ENCODE measurements around the gene VSTM1.

The VSTM1 gene

GRCh38 chr19:54029930-54030490 is 33.7 kb downstream of the VSTM1 start:
- no peak overlapping the region for H2AFZ ChIP-seq (ENCODE audit: low read length, unreplicated experiment)
- peaks cover 3% of the 10 kb centered on the region for H3K4me1 ChIP-seq (ENCODE audit: control insufficient read depth, insufficient read depth, low read length, unreplicated experiment)
- no peaks in the 10 kb centered on the region for H3K79me2 ChIP-seq (ENCODE audit: control insufficient read depth, insufficient read depth, low read length, unreplicated experiment)
- H3K27me3 ChIP-seq (ENCODE audit: insufficient read depth, low read length), result no peaks in the 10 kb centered on the region
- H3K36me3 ChIP-seq (ENCODE audit: insufficient read depth, low read length), result no peaks in the 10 kb centered on the region
- H3K4me3 ChIP-seq (ENCODE audit: low read depth, low read length), result no peak overlapping the region
- H3K27ac ChIP-seq (ENCODE audit: low read depth, low read length), result no peak overlapping the region

GRCh38 chr19:54029301-54029700 is 34.4 kb downstream of the VSTM1 start:
- no peaks in the 10 kb centered on the region for H3K4me1 ChIP-seq (ENCODE audit: control insufficient read depth, insufficient read depth, low read length, unreplicated experiment)
- no peak overlapping the region for H3K27ac ChIP-seq (ENCODE audit: low read depth, low read length)
- no peaks in the 10 kb centered on the region for H3K27me3 ChIP-seq (ENCODE audit: insufficient read depth, low read length)
- H3K79me2 ChIP-seq (ENCODE audit: control insufficient read depth, insufficient read depth, low read length, unreplicated experiment), result no peaks in the 10 kb centered on the region
- no peak overlapping the region for H2AFZ ChIP-seq (ENCODE audit: low read length, unreplicated experiment)
- H3K4me3 ChIP-seq (ENCODE audit: low read depth, low read length), result no peak overlapping the region
- no peaks in the 10 kb centered on the region for H3K36me3 ChIP-seq (ENCODE audit: insufficient read depth, low read length)

GRCh38 chr19:54026656-54027055 is 37.0 kb downstream of the VSTM1 start:
- H3K36me3 ChIP-seq (ENCODE audit: insufficient read depth, low read length), result no peaks in the 10 kb centered on the region
- no peaks in the 10 kb centered on the region for H3K27me3 ChIP-seq (ENCODE audit: insufficient read depth, low read length)
- H3K27ac ChIP-seq (ENCODE audit: low read depth, low read length), result no peak overlapping the region
- peaks cover 13% of the 10 kb centered on the region for H3K4me1 ChIP-seq (ENCODE audit: control insufficient read depth, insufficient read depth, low read length, unreplicated experiment)
- no peak overlapping the region for H2AFZ ChIP-seq (ENCODE audit: low read length, unreplicated experiment)
- no peaks in the 10 kb centered on the region for H3K79me2 ChIP-seq (ENCODE audit: control insufficient read depth, insufficient read depth, low read length, unreplicated experiment)
- no peak overlapping the region for H3K4me3 ChIP-seq (ENCODE audit: low read depth, low read length)

GRCh38 chr19:54024660-54025059 is 39.0 kb downstream of the VSTM1 start:
- Histone ChIP-seq H3K36me3 (ENCODE audit: insufficient read depth, low read length) (no peaks in the 10 kb centered on the region), H3K4me3 (ENCODE audit: low read depth, low read length) (no peak overlapping the region), H3K27ac (ENCODE audit: low read depth, low read length) (no peak overlapping the region), H2AFZ (ENCODE audit: low read length, unreplicated experiment) (no peak overlapping the region), H3K4me1 (ENCODE audit: control insufficient read depth, insufficient read depth, low read length, unreplicated experiment) (peaks cover 21% of the 10 kb centered on the region), H3K27me3 (ENCODE audit: insufficient read depth, low read length) (no peaks in the 10 kb centered on the region), H3K79me2 (ENCODE audit: control insufficient read depth, insufficient read depth, low read length, unreplicated experiment) (no peaks in the 10 kb centered on the region)

GRCh38 chr19:54023191-54023590 is 40.5 kb downstream of the VSTM1 start:
- peak overlapping the region; percentile 52 for H3K27ac ChIP-seq (ENCODE audit: low read depth, low read length)
- no peaks in the 10 kb centered on the region for H3K36me3 ChIP-seq (ENCODE audit: insufficient read depth, low read length)
- peaks cover 28% of the 10 kb centered on the region for H3K4me1 ChIP-seq (ENCODE audit: control insufficient read depth, insufficient read depth, low read length, unreplicated experiment)
- no peaks in the 10 kb centered on the region for H3K27me3 ChIP-seq (ENCODE audit: insufficient read depth, low read length)
- H3K79me2 ChIP-seq (ENCODE audit: control insufficient read depth, insufficient read depth, low read length, unreplicated experiment), result no peaks in the 10 kb centered on the region
- no peak overlapping the region for H2AFZ ChIP-seq (ENCODE audit: low read length, unreplicated experiment)
- H3K4me3 ChIP-seq (ENCODE audit: low read depth, low read length), result no peak overlapping the region

GRCh38 chr19:54021932-54022331 is 41.8 kb downstream of the VSTM1 start:
- Histone ChIP-seq H2AFZ (ENCODE audit: low read length, unreplicated experiment) (no peak overlapping the region), H3K79me2 (ENCODE audit: control insufficient read depth, insufficient read depth, low read length, unreplicated experiment) (no peaks in the 10 kb centered on the region), H3K4me1 (ENCODE audit: control insufficient read depth, insufficient read depth, low read length, unreplicated experiment) (peaks cover 28% of the 10 kb centered on the region), H3K36me3 (ENCODE audit: insufficient read depth, low read length) (no peaks in the 10 kb centered on the region), H3K27ac (ENCODE audit: low read depth, low read length) (peak overlapping the region; percentile 52), H3K27me3 (ENCODE audit: insufficient read depth, low read length) (no peaks in the 10 kb centered on the region), H3K4me3 (ENCODE audit: low read depth, low read length) (no peak overlapping the region)

GRCh38 chr19:54021363-54021762 is 42.3 kb downstream of the VSTM1 start:
- H3K27me3 ChIP-seq (ENCODE audit: insufficient read depth, low read length), result no peaks in the 10 kb centered on the region
- H2AFZ ChIP-seq (ENCODE audit: low read length, unreplicated experiment), result no peak overlapping the region
- peaks cover 28% of the 10 kb centered on the region for H3K4me1 ChIP-seq (ENCODE audit: control insufficient read depth, insufficient read depth, low read length, unreplicated experiment)
- H3K79me2 ChIP-seq (ENCODE audit: control insufficient read depth, insufficient read depth, low read length, unreplicated experiment), result no peaks in the 10 kb centered on the region
- H3K27ac ChIP-seq (ENCODE audit: low read depth, low read length), result no peak overlapping the region
- H3K36me3 ChIP-seq (ENCODE audit: insufficient read depth, low read length), result no peaks in the 10 kb centered on the region
- no peak overlapping the region for H3K4me3 ChIP-seq (ENCODE audit: low read depth, low read length)

- Histone ChIP-seq H3K4me1 (ENCODE audit: control insufficient read depth, insufficient read depth, low read length, unreplicated experiment) (peaks cover 15% of the 10 kb centered on the region), H3K36me3 (ENCODE audit: insufficient read depth, low read length) (no peaks in the 10 kb centered on the region), H2AFZ (ENCODE audit: low read length, unreplicated experiment) (no peak overlapping the region), H3K27me3 (ENCODE audit: insufficient read depth, low read length) (no peaks in the 10 kb centered on the region), H3K4me3 (ENCODE audit: low read depth, low read length) (no peak overlapping the region), H3K79me2 (ENCODE audit: control insufficient read depth, insufficient read depth, low read length, unreplicated experiment) (no peaks in the 10 kb centered on the region), H3K27ac (ENCODE audit: low read depth, low read length) (peak overlapping the region; percentile 47; the same call in 1 of the 2 replicates)
Observed at GRCh38 chr19:54017261-54017660, 46.4 kb downstream of the VSTM1 start.

GRCh38 chr19:54014920-54015560 is 48.7 kb downstream of the VSTM1 start:
- no peaks in the 10 kb centered on the region for H3K79me2 ChIP-seq (ENCODE audit: control insufficient read depth, insufficient read depth, low read length, unreplicated experiment)
- no peak overlapping the region for H2AFZ ChIP-seq (ENCODE audit: low read length, unreplicated experiment)
- H3K4me3 ChIP-seq (ENCODE audit: low read depth, low read length), result no peak overlapping the region
- no peak overlapping the region for H3K27ac ChIP-seq (ENCODE audit: low read depth, low read length)
- no peaks in the 10 kb centered on the region for H3K36me3 ChIP-seq (ENCODE audit: insufficient read depth, low read length)
- no peaks in the 10 kb centered on the region for H3K27me3 ChIP-seq (ENCODE audit: insufficient read depth, low read length)
- H3K4me1 ChIP-seq (ENCODE audit: control insufficient read depth, insufficient read depth, low read length, unreplicated experiment), result peaks cover 10% of the 10 kb centered on the region

- H3K79me2 ChIP-seq (ENCODE audit: control insufficient read depth, insufficient read depth, low read length, unreplicated experiment), result no peaks in the 10 kb centered on the region
- no peak overlapping the region for H3K27ac ChIP-seq (ENCODE audit: low read depth, low read length)
- H3K27me3 ChIP-seq (ENCODE audit: insufficient read depth, low read length), result no peaks in the 10 kb centered on the region
- peaks cover under 1% of the 10 kb centered on the region for H3K4me1 ChIP-seq (ENCODE audit: control insufficient read depth, insufficient read depth, low read length, unreplicated experiment)
- no peak overlapping the region for H3K4me3 ChIP-seq (ENCODE audit: low read depth, low read length)
- no peaks in the 10 kb centered on the region for H3K36me3 ChIP-seq (ENCODE audit: insufficient read depth, low read length)
- H2AFZ ChIP-seq (ENCODE audit: low read length, unreplicated experiment), result no peak overlapping the region
Observed at GRCh38 chr19:54013866-54014265, 49.8 kb downstream of the VSTM1 start.

GRCh38 chr19:54011507-54012211 is 52.0 kb downstream of the VSTM1 start:
- H2AFZ ChIP-seq (ENCODE audit: low read length, unreplicated experiment), result no peak overlapping the region
- no peaks in the 10 kb centered on the region for H3K36me3 ChIP-seq (ENCODE audit: insufficient read depth, low read length)
- no peak overlapping the region for H3K4me3 ChIP-seq (ENCODE audit: low read depth, low read length)
- H3K79me2 ChIP-seq (ENCODE audit: control insufficient read depth, insufficient read depth, low read length, unreplicated experiment), result no peaks in the 10 kb centered on the region
- H3K27me3 ChIP-seq (ENCODE audit: insufficient read depth, low read length), result no peaks in the 10 kb centered on the region
- H3K4me1 ChIP-seq (ENCODE audit: control insufficient read depth, insufficient read depth, low read length, unreplicated experiment), result peaks cover 14% of the 10 kb centered on the region
- H3K27ac ChIP-seq (ENCODE audit: low read depth, low read length), result no peak overlapping the region
